ENCODE measurements around the gene MED20. TPM values are rescaled to one million over a fixed set of nuclear protein-coding genes. Genes with fewer than 3 reads are reported as not detected.

Gene MED20
- total RNA-seq, 1 experiment from 2014 or later, result 29.8 TPM

DNA sequence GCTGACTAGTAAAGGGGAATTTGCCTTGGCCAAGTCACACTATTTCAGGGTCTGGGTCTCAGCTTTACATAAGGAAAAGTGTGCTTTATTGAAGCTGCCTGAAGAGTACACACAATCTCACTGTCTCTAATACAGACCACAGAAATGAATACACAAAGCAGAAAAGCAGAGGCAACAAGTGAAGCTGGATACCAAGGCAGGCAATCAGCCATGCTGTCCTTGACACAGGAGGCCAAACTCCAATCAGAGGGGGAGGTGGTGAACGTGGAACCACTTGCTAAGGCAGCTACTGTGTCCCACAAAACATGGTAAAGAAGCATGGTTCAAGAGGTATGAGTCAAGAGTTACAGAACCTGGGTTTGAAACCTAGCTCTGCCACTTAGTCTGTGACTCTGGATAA lies 42.4 kb upstream of the MED20 start:
- no peak overlapping the region for H3K4me3 Mint-ChIP-seq (ENCODE audit: low read depth, unreplicated experiment)
- CTCF ChIA-PET, result no interaction called here
- no peak for TF ChIP-seq CTCF (IDR thresholded peaks at IDR 0.05; ENCODE audit: unreplicated experiment)
- DNase-seq, result no peak
- H3K9me3 Mint-ChIP-seq (ENCODE audit: low read depth, unreplicated experiment), result no peaks in the 10 kb centered on the region
- no peak overlapping the region for H3K27ac Mint-ChIP-seq (ENCODE audit: unreplicated experiment)
- no peaks in the 10 kb centered on the region for H3K27me3 Mint-ChIP-seq (ENCODE audit: unreplicated experiment)
- intact Hi-C loops (cut with micrococcal nuclease; ENCODE audit: unreplicated experiment), result no loop called here
- peaks cover 27% of the 10 kb centered on the region for H3K4me1 Mint-ChIP-seq (ENCODE audit: low read depth, unreplicated experiment)
- peaks cover 6% of the 10 kb centered on the region for H3K36me3 Mint-ChIP-seq (ENCODE audit: insufficient read depth, unreplicated experiment)
- no TSS peak for BruUV-seq (replicated peaks)

DNA sequence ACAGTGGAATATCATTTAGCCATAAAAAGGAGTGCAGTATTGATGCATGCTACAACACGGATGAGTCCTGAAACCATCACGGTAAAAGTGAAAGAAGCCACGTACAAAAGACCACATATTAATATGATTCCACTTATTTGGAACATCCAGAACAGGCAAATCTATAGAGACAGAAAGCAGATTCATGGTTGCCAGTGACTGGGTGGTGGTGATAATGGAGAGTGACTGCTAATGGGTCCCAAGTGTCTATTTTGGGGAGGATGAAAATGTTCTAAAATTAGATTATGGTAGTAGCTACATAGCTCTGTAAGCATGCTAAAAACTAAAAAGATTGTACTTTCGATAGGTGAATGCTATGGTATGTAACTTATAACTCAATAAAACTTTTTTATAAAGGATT lies 39.1 kb upstream of the MED20 start:
- H3K36me3 Mint-ChIP-seq (ENCODE audit: insufficient read depth, unreplicated experiment), result no peaks in the 10 kb centered on the region
- BruUV-seq (replicated peaks), result no TSS peak
- intact Hi-C loops (cut with micrococcal nuclease; ENCODE audit: unreplicated experiment), result no loop called here
- CTCF ChIA-PET, result interaction anchor here (0.7 kb wide), 1 partner anchor 53 kb away, joined by 4 read pairs; no protein-coding TSS in a partner anchor
- no peaks in the 10 kb centered on the region for H3K27me3 Mint-ChIP-seq (ENCODE audit: unreplicated experiment)
- H3K27ac Mint-ChIP-seq (ENCODE audit: unreplicated experiment), result no peak overlapping the region
- no peaks in the 10 kb centered on the region for H3K9me3 Mint-ChIP-seq (ENCODE audit: low read depth, unreplicated experiment)
- no peak overlapping the region for H3K4me3 Mint-ChIP-seq (ENCODE audit: low read depth, unreplicated experiment)
- no peak for TF ChIP-seq CTCF (IDR thresholded peaks at IDR 0.05; ENCODE audit: unreplicated experiment)
- peaks cover 17% of the 10 kb centered on the region for H3K4me1 Mint-ChIP-seq (ENCODE audit: low read depth, unreplicated experiment)
- no peak for DNase-seq

GRCh38 chr6:41958022-41958856 lies 37.3 kb upstream of the MED20 start:
- TF ChIP-seq CTCF (IDR thresholded peaks at IDR 0.05; ENCODE audit: unreplicated experiment), result no peak
- no peak for DNase-seq
- intact Hi-C loops (cut with micrococcal nuclease; ENCODE audit: unreplicated experiment), result no loop called here
- Mint-ChIP-seq H3K4me3 (ENCODE audit: low read depth, unreplicated experiment) (no peak overlapping the region), H3K9me3 (ENCODE audit: low read depth, unreplicated experiment) (no peaks in the 10 kb centered on the region), H3K27ac (ENCODE audit: unreplicated experiment) (no peak overlapping the region), H3K36me3 (ENCODE audit: insufficient read depth, unreplicated experiment) (no peaks in the 10 kb centered on the region), H3K27me3 (ENCODE audit: unreplicated experiment) (no peaks in the 10 kb centered on the region), H3K4me1 (ENCODE audit: low read depth, unreplicated experiment) (peaks cover 8% of the 10 kb centered on the region)
- CTCF ChIA-PET, result interaction anchor here (0.6 kb wide), 1 partner anchor 165 kb away, joined by 3 read pairs; no protein-coding TSS in a partner anchor
- no TSS peak for BruUV-seq (replicated peaks)

DNA sequence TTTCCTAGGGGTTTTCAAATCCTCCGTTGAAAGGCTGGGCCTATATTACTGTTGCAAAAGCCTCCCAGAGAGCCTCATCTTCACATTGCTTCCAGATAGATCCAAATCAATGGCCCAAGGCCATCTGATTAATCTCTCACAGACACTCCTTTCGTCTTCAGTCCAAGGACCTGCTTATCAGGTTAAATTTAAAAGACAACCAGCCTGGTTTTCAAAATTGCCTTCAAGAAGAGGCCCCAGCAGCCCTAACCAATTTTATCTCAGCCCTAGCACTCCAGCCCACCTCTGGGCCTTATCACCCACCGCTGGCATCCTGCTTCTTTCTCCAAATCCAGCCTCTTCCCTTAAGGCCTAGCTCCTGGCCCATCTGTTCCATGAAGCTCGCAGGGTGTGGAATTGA lies 36.2 kb upstream of the MED20 start:
- DNase-seq, result no peak
- no peak for TF ChIP-seq CTCF (IDR thresholded peaks at IDR 0.05; ENCODE audit: unreplicated experiment)
- no peaks in the 10 kb centered on the region for H3K9me3 Mint-ChIP-seq (ENCODE audit: low read depth, unreplicated experiment)
- no peaks in the 10 kb centered on the region for H3K36me3 Mint-ChIP-seq (ENCODE audit: insufficient read depth, unreplicated experiment)
- H3K27me3 Mint-ChIP-seq (ENCODE audit: unreplicated experiment), result no peaks in the 10 kb centered on the region
- intact Hi-C loops (cut with micrococcal nuclease; ENCODE audit: unreplicated experiment), result no loop called here
- no peak overlapping the region for H3K4me3 Mint-ChIP-seq (ENCODE audit: low read depth, unreplicated experiment)
- BruUV-seq (replicated peaks), result no TSS peak
- CTCF ChIA-PET, result no interaction called here
- peaks cover 7% of the 10 kb centered on the region for H3K4me1 Mint-ChIP-seq (ENCODE audit: low read depth, unreplicated experiment)
- no peak overlapping the region for H3K27ac Mint-ChIP-seq (ENCODE audit: unreplicated experiment)
